Hepatocyte (in vitro differentiated cells): ENCODE results near the gene ATG14. TPM values are rescaled to one million over a fixed set of nuclear protein-coding genes. Genes with fewer than 3 reads are reported as not detected.
"Not testable (repeated sequence)": the region's sequence is repeated elsewhere in the genome, so short reads cannot be mapped to it uniquely, and the experiment has no call there.

ENCODE experiments used
- DNase-seq: peaks from one replicate; pipeline ENCODE4 v3.0.0-alpha.2; 2016; ENCODE audit warnings: low spot score
- H2AFZ ChIP-seq: fragments of 200-600 bp; sonication (generic); 2 replicates; pipeline ENCODE4 v1.6.0; 2016; ENCODE audit warnings: antibody characterized with exemption, mild to moderate bottlenecking
- H3K27ac ChIP-seq: fragments of 200-600 bp; sonication (generic); 2 replicates; pipeline ENCODE4 v1.5.1; 2016; ENCODE audit warnings: mild to moderate bottlenecking
- H3K27me3 ChIP-seq: fragments of 200-600 bp; sonication (generic); 2 replicates; pipeline ENCODE4 v1.6.1; 2016
- H3K36me3 ChIP-seq: fragments of 200-600 bp; sonication (generic); replicated peaks from 2 replicates; pipeline ENCODE4 v1.5.1; 2016; ENCODE audit warnings: low read depth; ENCODE audit not compliant: insufficient read depth
- H3K4me1 ChIP-seq: fragments of 200-600 bp; sonication (generic); 2 replicates; pipeline ENCODE4 v1.5.1; 2016; ENCODE audit warnings: mild to moderate bottlenecking, moderate library complexity; ENCODE audit not compliant: insufficient read depth
- H3K4me2 ChIP-seq: fragments of 200-600 bp; sonication (generic); 2 replicates; pipeline ENCODE4 v1.6.0; 2016
- H3K4me3 ChIP-seq: fragments of 200-600 bp; sonication (generic); 2 replicates; pipeline ENCODE4 v1.5.1; 2016; ENCODE audit warnings: mild to moderate bottlenecking
- H3K79me2 ChIP-seq: fragments of 200-600 bp; sonication (generic); 2 replicates; pipeline ENCODE4 v1.6.0; 2017; ENCODE audit warnings: mild to moderate bottlenecking
- H3K9me2 ChIP-seq: fragments of 200-600 bp; sonication (generic); replicated peaks from 2 replicates; pipeline ENCODE4 v1.6.0; 2017; ENCODE audit warnings: mild to moderate bottlenecking; ENCODE audit not compliant: insufficient read depth
- H3K9me3 ChIP-seq: fragments of 200-600 bp; sonication (generic); 2 replicates; pipeline ENCODE4 v1.5.1; 2016; ENCODE audit warnings: low read depth, mild to moderate bottlenecking
- H4K20me1 ChIP-seq: fragments of 200-600 bp; sonication (generic); 2 replicates; pipeline ENCODE4 v1.6.0; 2016; ENCODE audit warnings: mild to moderate bottlenecking; ENCODE audit not compliant: insufficient read depth, poor library complexity, severe bottlenecking
- EZH2 ChIP-seq: fragments of 200-600 bp; sonication (generic); IDR thresholded peaks from 2 replicates; pipeline ENCODE4 v1.6.1; 2016; ENCODE audit warnings: antibody characterized with exemption, mild to moderate bottlenecking, borderline replicate concordance
- EZH2phosphoT487 ChIP-seq: fragments of 200-600 bp; sonication (generic); IDR thresholded peaks from one replicate; pipeline ENCODE4 v1.6.1; 2018; ENCODE audit warnings: antibody characterized with exemption, mild to moderate bottlenecking, low read depth, moderate library complexity; ENCODE audit not compliant: unreplicated experiment, severe bottlenecking
- WGBS: methylation state at CpG from one replicate; pipeline ENCODE4 v1.1.6; 2016; ENCODE audit warnings: low lambda C conversion rate; ENCODE audit errors: missing lambda C conversion rate; 5-methylcytosine and 5-hydroxymethylcytosine counted together
- polyA plus RNA-seq: library from polyadenylated mRNA; unstranded; fragments of >200 nt; fragmentation: Nextera tagmentation; extraction: Ambion mirVana; gene quantifications from 2 replicates; pipeline ENCODE4 v1.2.1, GENCODE V29; 2016
- total RNA-seq: library from RNA; depleted of rRNA; stranded (reverse); fragments of >200 nt; gene quantifications from 2 replicates; pipeline ENCODE4 v1.2.3, GENCODE V29; 2014
- TF ChIP-seq, protein P1 (sequence below): fragments of 200-600 bp; sonication (generic); IDR thresholded peaks from 2 replicates; pipeline ENCODE4 v1.5.1; 2016; ENCODE audit warnings: antibody characterized with exemption, mild to moderate bottlenecking; ENCODE audit not compliant: poor library complexity

ATG14 gene
- total and polyA plus RNA-seq, 2 experiments from 2014 or later = 3.3 to 16.6 TPM

DNA sequence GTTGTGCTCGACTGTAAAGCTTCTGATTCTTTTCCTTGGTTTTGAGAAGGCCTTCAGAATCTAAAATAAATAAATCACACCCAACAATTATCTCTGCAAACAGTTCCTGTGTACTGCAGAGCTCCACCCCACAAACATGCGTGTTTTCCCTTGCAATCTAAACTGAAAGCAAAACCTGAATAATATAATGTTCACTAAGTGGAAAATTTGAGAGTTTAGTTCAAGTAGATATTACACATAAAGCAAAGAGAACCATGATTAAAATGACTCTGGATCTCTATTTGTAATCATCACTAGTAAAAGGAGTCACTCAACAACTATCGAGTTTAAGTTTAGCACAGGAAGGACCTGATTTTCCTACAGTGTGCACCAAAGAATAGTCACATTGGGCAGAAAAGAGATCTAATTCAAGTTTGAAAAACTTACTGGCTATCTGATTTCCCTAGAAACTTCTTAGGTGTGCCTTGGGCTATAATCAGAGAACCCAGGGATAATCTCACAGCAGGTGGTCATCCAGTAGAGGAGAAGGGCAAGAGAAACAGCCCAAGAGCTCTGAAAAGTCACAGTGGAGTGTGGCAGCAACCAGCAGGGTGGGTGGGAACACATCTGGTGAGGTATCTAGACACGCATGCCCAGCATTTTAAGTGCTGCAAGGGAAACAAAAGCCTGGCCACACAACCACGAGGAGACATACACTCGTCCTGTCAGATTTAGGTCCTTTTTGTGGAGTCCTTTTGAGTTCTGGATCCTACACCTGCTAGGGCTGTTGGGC, 25.4 kb downstream of the ATG14 start:
- Histone ChIP-seq H3K4me3 (no peak overlapping the region), H3K9me3 (no peaks in the 10 kb centered on the region), H3K4me2 (peak overlapping the region; percentile 61), H3K27ac (peak overlapping the region; percentile 93), H3K27me3 (no peaks in the 10 kb centered on the region), H3K9me2 (no peaks in the 10 kb centered on the region), H3K79me2 (no peaks in the 10 kb centered on the region), H3K4me1 (no peaks in the 10 kb centered on the region), H2AFZ (no peak overlapping the region), H4K20me1 (no peaks in the 10 kb centered on the region), H3K36me3 (no peaks in the 10 kb centered on the region)
- no peak for DNase-seq
- TF ChIP-seq EZH2phosphoT487 = no peak
- 85% methylated on average over 6 of the region's 6 CpGs for WGBS

- WGBS = 96% methylated on average over 3 of the region's 3 CpGs
- Histone ChIP-seq H3K4me2 (no peak overlapping the region), H3K9me2 (no peaks in the 10 kb centered on the region), H4K20me1 (no peaks in the 10 kb centered on the region), H3K4me1 (no peaks in the 10 kb centered on the region), H3K9me3 (no peaks in the 10 kb centered on the region), H3K36me3 (no peaks in the 10 kb centered on the region), H3K27ac (peak overlapping the region; percentile 95), H3K4me3 (no peak overlapping the region), H3K27me3 (no peaks in the 10 kb centered on the region), H3K79me2 (no peaks in the 10 kb centered on the region), H2AFZ (no peak overlapping the region)
- TF ChIP-seq, protein P1, sequence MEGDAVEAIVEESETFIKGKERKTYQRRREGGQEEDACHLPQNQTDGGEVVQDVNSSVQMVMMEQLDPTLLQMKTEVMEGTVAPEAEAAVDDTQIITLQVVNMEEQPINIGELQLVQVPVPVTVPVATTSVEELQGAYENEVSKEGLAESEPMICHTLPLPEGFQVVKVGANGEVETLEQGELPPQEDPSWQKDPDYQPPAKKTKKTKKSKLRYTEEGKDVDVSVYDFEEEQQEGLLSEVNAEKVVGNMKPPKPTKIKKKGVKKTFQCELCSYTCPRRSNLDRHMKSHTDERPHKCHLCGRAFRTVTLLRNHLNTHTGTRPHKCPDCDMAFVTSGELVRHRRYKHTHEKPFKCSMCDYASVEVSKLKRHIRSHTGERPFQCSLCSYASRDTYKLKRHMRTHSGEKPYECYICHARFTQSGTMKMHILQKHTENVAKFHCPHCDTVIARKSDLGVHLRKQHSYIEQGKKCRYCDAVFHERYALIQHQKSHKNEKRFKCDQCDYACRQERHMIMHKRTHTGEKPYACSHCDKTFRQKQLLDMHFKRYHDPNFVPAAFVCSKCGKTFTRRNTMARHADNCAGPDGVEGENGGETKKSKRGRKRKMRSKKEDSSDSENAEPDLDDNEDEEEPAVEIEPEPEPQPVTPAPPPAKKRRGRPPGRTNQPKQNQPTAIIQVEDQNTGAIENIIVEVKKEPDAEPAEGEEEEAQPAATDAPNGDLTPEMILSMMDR = no peak
- TF ChIP-seq EZH2phosphoT487 = no peak
- TF ChIP-seq EZH2 = no peak
- no peak for DNase-seq
These were observed 27.1 kb downstream of the ATG14 start for GRCh38 chr14:55384536-55384935.

DNA sequence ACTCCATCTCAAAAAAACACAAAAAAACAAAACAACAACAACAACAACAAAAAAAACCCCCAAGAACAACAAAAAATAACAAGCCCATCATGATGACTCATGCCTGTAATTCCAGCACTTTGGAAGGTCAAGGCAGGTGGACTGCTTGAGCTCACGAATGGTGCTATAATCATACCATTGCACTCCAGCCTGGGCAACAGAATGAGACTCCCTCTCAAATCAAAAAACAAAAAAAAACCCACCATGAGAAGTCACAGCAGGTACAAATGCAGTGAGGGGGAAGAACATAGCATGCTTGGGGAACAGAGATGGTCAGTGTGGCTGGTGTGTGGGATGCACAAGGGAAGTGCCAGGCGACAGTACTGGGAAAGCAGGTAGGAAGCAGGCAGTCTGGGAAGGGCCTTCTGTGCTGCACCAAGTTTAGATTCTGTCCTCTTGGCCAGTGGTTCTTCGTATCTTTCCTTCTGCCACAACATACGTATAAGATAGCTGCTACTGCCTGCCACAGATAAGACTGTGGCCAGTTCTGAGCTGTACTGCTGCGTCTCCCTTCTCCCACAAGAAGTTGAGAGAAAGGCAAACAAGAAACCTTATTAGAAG, 28.0 kb downstream of the ATG14 start:
- 83% methylated on average over 5 of the region's 5 CpGs for WGBS
- H4K20me1 ChIP-seq = no peaks in the 10 kb centered on the region
- H3K27ac ChIP-seq = peak overlapping the region; percentile 95
- no peak for TF ChIP-seq EZH2phosphoT487
- TF ChIP-seq, protein P1 = no peak
- no peak for TF ChIP-seq EZH2
- H3K4me1 ChIP-seq = no peaks in the 10 kb centered on the region
- no peaks in the 10 kb centered on the region for H3K36me3 ChIP-seq
- no peaks in the 10 kb centered on the region for H3K79me2 ChIP-seq
- H3K9me2 ChIP-seq = no peaks in the 10 kb centered on the region
- H3K27me3 ChIP-seq = no peaks in the 10 kb centered on the region
- DNase-seq = no peak
- no peak overlapping the region for H2AFZ ChIP-seq
- H3K9me3 ChIP-seq = no peaks in the 10 kb centered on the region
- no peak overlapping the region for H3K4me2 ChIP-seq
- H3K4me3 ChIP-seq = no peak overlapping the region

DNA sequence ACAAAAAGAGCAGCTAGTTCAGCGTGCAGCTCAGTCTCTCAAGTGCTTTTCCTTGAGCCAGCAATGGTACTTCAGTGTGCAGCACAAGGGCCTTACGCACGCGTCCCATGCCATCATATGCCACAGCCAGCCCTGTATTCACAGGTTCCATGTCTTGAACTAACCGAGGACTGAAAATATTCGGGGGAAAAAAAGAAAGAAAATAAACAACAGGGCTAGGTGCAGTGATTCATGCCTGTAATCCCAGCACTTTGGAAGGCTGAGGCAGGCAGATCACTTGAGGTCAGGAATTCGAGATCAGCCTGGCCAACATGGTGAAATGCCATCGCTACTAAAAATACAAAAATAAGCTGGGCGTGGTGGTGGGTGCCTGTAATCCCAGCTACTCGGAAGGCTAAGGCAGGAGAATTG, 28.6 kb downstream of the ATG14 start:
- DNase-seq, H2AFZ ChIP-seq, H3K4me3 ChIP-seq, H3K79me2 ChIP-seq, H3K4me1 ChIP-seq, H3K9me2 ChIP-seq, H3K27me3 ChIP-seq, H3K36me3 ChIP-seq, H3K4me2 ChIP-seq, H3K9me3 ChIP-seq, H4K20me1 ChIP-seq: not testable (repeated sequence)
- peak overlapping the region; percentile 95 for H3K27ac ChIP-seq
- 87% methylated on average over 10 of the region's 10 CpGs for WGBS
